Fibroblast of lung (primary cell): ENCODE measurements around the gene LIG4. TPM values are rescaled to one million over a fixed set of nuclear protein-coding genes. Genes with fewer than 3 reads are reported as not detected.
A peak's percentile ranks its signal among the peaks of the same experiment; 100 is the strongest.

Source experiments
- DNase-seq, 2 donors: peaks; one replicate each; pipeline versions ENCODE4 v3.0.0 to v3.0.0-alpha.2; 2010; ENCODE audit warnings: low read depth in 2 of 2
- H2AFZ ChIP-seq: 2 replicates; pipeline ENCODE4 v1.5.1; 2012; ENCODE audit warnings: low read length, control low read depth, inconsistent platforms
- H3K27ac ChIP-seq: 2 replicates; pipeline ENCODE4 v1.5.1; 2011; ENCODE audit warnings: low read length, control low read depth; ENCODE audit not compliant: insufficient read depth
- H3K27me3 ChIP-seq: 2 replicates; pipeline ENCODE4 v1.5.1; 2011; ENCODE audit warnings: mild to moderate bottlenecking, low read length; ENCODE audit not compliant: control insufficient read depth, insufficient read depth
- H3K36me3 ChIP-seq: 2 replicates; pipeline ENCODE4 v1.5.1; 2011; ENCODE audit warnings: low read length; ENCODE audit not compliant: control insufficient read depth, insufficient read depth
- H3K4me1 ChIP-seq: 2 replicates; pipeline ENCODE4 v1.5.1; 2011; ENCODE audit warnings: low read length; ENCODE audit not compliant: control insufficient read depth, insufficient read depth; ENCODE audit errors: extremely low read depth
- H3K4me2 ChIP-seq: 2 replicates; pipeline ENCODE4 v1.5.1; 2011; ENCODE audit warnings: low read length, control low read depth; ENCODE audit not compliant: insufficient read depth; ENCODE audit errors: extremely low read depth
- H3K4me3 ChIP-seq, 4 experiments: fragments of 200-600 bp in 1 of 4; sonication (generic) in 1 of 4; replicated peaks in 1 of 4; 2 replicates each; pipeline ENCODE4 v1.5.1; 2011 to 2016; ENCODE audit warnings: low read length in 4 of 4, low read depth in 3 of 4, mild to moderate bottlenecking in 3 of 4, control low read depth in 2 of 4, inconsistent platforms in 1 of 4, mixed read lengths in 1 of 4; ENCODE audit not compliant: insufficient read depth in 1 of 4; ENCODE audit errors: control extremely low read depth in 1 of 4
- H3K79me2 ChIP-seq: 2 replicates; pipeline ENCODE4 v1.5.1; 2012; ENCODE audit warnings: mild to moderate bottlenecking, low read length, inconsistent platforms; ENCODE audit not compliant: control insufficient read depth, insufficient read depth
- H3K9ac ChIP-seq: 2 replicates; pipeline ENCODE4 v1.5.1; 2011; ENCODE audit warnings: mild to moderate bottlenecking, low read length, control low read depth; ENCODE audit not compliant: insufficient read depth
- H3K9me3 ChIP-seq: 2 replicates; pipeline ENCODE4 v1.5.1; 2012; ENCODE audit warnings: low read depth, low read length; ENCODE audit not compliant: control insufficient read depth, insufficient read depth
- H4K20me1 ChIP-seq: 2 replicates; pipeline ENCODE4 v1.5.1; 2011; ENCODE audit warnings: low read length; ENCODE audit not compliant: control insufficient read depth, insufficient read depth; ENCODE audit errors: extremely low read depth
- EZH2 ChIP-seq: IDR thresholded peaks from 2 replicates; pipeline ENCODE4 v1.5.1; 2012; ENCODE audit warnings: low read length, control low read depth, mild to moderate bottlenecking; ENCODE audit errors: missing control alignments
- polyA plus RNA-seq, 2 donors: library from polyadenylated mRNA; depleted of rRNA in 1 of 2; stranded (reverse) in 1 of 2; unstranded in 1 of 2; fragments of >200 nt; gene quantifications; 2 replicates each; pipeline ENCODE4 v1.2.1, GENCODE V29; 2011 to 2012; ENCODE audit warnings: missing spikeins in 1 of 2
- total RNA-seq: library from RNA; depleted of rRNA; stranded (reverse); fragments of >200 nt; gene quantifications from 2 replicates; pipeline ENCODE4 v1.2.1, GENCODE V29; 2014
- TF ChIP-seq, protein P1 (sequence below), 2 donors: IDR thresholded peaks in 1 of 2; conservative IDR thresholded peaks in 1 of 2; 1 replicate in 1 of 2; 2 replicates in 1 of 2; pipeline ENCODE4 v1.5.1; 2011 to 2012; ENCODE audit warnings: low read length in 2 of 2, control low read depth in 1 of 2, inconsistent platforms in 1 of 2, low read depth in 1 of 2, mild to moderate bottlenecking in 1 of 2

Gene LIG4
- total and polyA plus RNA-seq, 2 donors (not counting 1 experiment from before 2014, with no cell fraction given), result 9.4 to 11.6 TPM

DNA sequence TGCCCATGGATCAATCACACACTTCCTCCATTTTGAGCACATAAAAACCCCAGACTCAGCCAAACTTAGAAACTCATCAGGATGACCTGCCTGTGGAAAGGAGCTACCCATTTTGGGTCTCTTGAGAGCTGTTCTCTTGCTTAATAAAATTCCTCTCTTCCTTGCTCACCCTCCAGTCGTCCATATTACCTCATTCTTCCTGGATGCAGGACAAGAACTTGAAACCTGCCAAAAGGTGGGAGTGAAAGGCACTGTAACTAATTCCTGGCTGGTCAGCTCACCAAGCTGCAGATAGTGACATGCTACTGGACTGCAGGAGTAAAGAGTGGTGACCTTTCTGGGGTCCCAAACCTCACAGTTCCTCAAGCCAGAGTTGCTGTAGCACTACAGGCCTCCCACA is 20.2 kb downstream of the LIG4 start:
- no peaks in the 10 kb centered on the region for H3K36me3 ChIP-seq
- TF ChIP-seq EZH2, result no peak
- TF ChIP-seq, protein P1, sequence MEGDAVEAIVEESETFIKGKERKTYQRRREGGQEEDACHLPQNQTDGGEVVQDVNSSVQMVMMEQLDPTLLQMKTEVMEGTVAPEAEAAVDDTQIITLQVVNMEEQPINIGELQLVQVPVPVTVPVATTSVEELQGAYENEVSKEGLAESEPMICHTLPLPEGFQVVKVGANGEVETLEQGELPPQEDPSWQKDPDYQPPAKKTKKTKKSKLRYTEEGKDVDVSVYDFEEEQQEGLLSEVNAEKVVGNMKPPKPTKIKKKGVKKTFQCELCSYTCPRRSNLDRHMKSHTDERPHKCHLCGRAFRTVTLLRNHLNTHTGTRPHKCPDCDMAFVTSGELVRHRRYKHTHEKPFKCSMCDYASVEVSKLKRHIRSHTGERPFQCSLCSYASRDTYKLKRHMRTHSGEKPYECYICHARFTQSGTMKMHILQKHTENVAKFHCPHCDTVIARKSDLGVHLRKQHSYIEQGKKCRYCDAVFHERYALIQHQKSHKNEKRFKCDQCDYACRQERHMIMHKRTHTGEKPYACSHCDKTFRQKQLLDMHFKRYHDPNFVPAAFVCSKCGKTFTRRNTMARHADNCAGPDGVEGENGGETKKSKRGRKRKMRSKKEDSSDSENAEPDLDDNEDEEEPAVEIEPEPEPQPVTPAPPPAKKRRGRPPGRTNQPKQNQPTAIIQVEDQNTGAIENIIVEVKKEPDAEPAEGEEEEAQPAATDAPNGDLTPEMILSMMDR (conservative IDR thresholded peaks at IDR 0.05 in 1 of 2, IDR thresholded peaks at IDR 0.05 in 1 of 2; ENCODE audit: low read depth in 1 of 2, low read length in 2 of 2), result no peak
- peak; percentile 18 to 39 for DNase-seq
- H3K4me1 ChIP-seq, result no peaks in the 10 kb centered on the region
- no peaks in the 10 kb centered on the region for H3K79me2 ChIP-seq
- H3K9me3 ChIP-seq, result no peaks in the 10 kb centered on the region
- no peak overlapping the region for H3K27ac ChIP-seq
- H3K4me2 ChIP-seq, result no peak overlapping the region
- no peak overlapping the region for H2AFZ ChIP-seq
- H3K9ac ChIP-seq, result no peak overlapping the region
- no peaks in the 10 kb centered on the region for H3K27me3 ChIP-seq
- H4K20me1 ChIP-seq, result no peaks in the 10 kb centered on the region
- no peak overlapping the region for H3K4me3 ChIP-seq

- no peak for TF ChIP-seq EZH2
- TF ChIP-seq, protein P1 (conservative IDR thresholded peaks at IDR 0.05 in 1 of 2, IDR thresholded peaks at IDR 0.05 in 1 of 2; ENCODE audit: low read depth in 1 of 2, low read length in 2 of 2), result no peak
- no peak overlapping the region for H3K4me3 ChIP-seq
- H3K36me3 ChIP-seq, result no peaks in the 10 kb centered on the region
- H3K27me3 ChIP-seq, result no peaks in the 10 kb centered on the region
- DNase-seq, result no peak
- no peak overlapping the region for H3K9ac ChIP-seq
- H4K20me1 ChIP-seq, result no peaks in the 10 kb centered on the region
- no peaks in the 10 kb centered on the region for H3K9me3 ChIP-seq
- H3K4me2 ChIP-seq, result no peak overlapping the region
- H3K79me2 ChIP-seq, result no peaks in the 10 kb centered on the region
- no peak overlapping the region for H3K27ac ChIP-seq
- H3K4me1 ChIP-seq, result no peaks in the 10 kb centered on the region
- no peak overlapping the region for H2AFZ ChIP-seq
Observed at GRCh38 chr13:108194435-108194936, 20.9 kb downstream of the LIG4 start.

- H2AFZ ChIP-seq, result no peak overlapping the region
- H3K79me2 ChIP-seq, result no peaks in the 10 kb centered on the region
- no peaks in the 10 kb centered on the region for H3K9me3 ChIP-seq
- H3K4me2 ChIP-seq, result no peak overlapping the region
- no peaks in the 10 kb centered on the region for H3K27me3 ChIP-seq
- no peak for DNase-seq
- no peak overlapping the region for H3K4me3 ChIP-seq
- TF ChIP-seq EZH2, result no peak
- TF ChIP-seq, protein P1 (conservative IDR thresholded peaks at IDR 0.05 in 1 of 2, IDR thresholded peaks at IDR 0.05 in 1 of 2; ENCODE audit: low read depth in 1 of 2, low read length in 2 of 2), result no peak
- no peak overlapping the region for H3K27ac ChIP-seq
- H3K4me1 ChIP-seq, result no peaks in the 10 kb centered on the region
- no peak overlapping the region for H3K9ac ChIP-seq
- no peaks in the 10 kb centered on the region for H3K36me3 ChIP-seq
- H4K20me1 ChIP-seq, result no peaks in the 10 kb centered on the region
Observed at GRCh38 chr13:108193806-108194205, 21.5 kb downstream of the LIG4 start.
